Measurements from ENCODE around the gene TESK2.
"Not testable (repeated sequence)": the region's sequence is repeated elsewhere in the genome, so short reads cannot be mapped to it uniquely, and the experiment has no call there.

The TESK2 gene

DNA sequence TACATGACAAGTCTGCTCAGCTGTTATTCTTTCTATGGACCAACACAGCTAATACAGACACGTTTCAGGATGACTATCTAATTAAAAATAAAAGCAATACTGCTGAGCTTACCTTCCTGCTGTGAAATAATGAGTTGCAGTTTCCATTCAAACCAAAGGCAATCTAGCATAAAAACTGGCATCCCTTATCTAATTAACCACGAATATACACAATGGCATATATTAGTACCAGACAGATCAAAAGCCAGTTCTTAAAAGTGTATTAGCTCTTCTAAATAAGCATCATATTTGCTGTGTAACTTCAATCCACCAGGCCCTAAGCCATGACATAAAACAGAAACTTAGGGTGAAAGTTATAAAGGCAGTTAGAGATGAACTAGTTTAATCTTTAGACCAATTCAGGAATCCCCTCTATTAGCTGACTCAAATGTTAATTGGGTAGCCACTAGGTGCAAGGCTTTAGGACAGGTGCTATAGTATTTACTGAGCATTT, 20.6 kb downstream of the TESK2 start:
- no peak for DNase-seq

DNA sequence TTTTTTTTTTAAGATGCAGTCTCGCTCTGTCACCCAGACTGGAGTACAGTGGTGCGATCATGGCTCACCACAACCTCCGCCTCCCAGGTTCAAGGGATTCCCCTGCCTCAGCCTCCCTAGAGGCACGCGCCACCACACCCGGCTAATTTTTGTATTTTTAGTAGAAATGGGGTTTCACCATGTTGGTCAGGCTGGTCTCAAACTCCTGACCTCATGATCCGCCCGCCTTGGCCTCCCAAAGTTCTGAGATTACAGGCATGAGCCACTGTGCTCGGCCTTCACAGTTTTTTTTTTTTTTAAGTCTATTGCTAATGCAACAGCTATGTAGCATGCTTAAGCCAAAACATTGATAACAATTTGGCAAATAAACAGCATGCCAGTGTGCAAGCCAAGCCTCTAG, 23.6 kb downstream of the TESK2 start:
- not testable (repeated sequence) for DNase-seq

DNA sequence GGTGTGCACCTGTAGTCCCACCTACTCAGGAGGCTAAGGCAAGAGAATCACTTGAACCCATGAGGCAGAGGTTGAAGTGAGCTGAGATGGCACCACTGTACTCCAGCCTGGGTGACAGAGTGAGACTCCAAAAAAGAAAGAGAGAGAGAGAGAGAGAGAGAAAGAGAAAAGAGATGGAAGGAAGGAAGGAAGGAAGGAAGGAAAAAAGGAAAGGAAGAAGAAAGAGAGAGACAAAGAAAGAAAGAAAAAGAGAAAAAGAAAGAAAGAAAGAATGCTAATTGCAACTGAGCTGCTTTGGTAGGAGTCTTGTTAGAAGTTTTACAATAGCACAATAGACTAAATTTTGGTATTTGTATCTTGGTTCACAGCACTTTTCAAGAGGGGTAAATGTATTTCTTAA, 25.7 kb downstream of the TESK2 start:
- DNase-seq: no peak

DNA sequence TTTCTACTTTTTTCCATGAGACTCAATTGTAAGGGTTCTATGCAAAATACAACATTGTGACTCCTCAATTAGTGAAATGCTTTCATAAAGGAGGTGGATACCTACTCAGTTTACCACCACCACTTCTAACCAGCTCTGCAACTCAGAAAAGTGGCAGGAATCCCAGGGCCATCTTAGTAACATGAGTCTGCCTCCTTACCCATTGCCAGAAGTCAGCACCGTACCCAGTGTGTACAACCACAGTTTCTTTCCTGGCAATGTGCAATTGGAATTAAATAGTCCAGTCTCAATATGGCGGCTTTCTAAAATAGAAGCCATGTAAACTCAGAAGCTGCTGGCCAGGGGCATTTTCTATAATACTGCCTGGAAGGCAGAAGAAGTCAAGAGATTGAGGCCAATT, 32.1 kb downstream of the TESK2 start:
- no peak for DNase-seq

DNA sequence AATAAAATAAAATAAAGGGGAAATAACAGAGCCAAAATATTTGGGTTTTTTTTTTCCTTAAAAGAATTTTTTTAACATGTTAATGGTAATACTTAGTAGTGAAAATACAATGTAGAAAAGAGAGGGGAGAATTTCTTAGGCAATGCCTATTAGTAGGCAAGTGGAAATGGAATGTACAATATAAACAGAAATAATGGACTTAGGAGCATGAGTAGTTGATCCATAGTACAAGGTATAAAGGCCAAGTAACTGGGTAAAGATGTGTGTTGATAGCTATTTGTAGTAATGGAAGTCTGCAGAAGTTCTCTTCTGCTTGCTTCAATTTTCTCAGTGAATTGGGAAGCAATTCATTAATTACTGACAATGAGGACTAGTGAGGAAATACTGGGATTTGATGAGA, 34.4 kb downstream of the TESK2 start:
- DNase-seq: no peak

DNA sequence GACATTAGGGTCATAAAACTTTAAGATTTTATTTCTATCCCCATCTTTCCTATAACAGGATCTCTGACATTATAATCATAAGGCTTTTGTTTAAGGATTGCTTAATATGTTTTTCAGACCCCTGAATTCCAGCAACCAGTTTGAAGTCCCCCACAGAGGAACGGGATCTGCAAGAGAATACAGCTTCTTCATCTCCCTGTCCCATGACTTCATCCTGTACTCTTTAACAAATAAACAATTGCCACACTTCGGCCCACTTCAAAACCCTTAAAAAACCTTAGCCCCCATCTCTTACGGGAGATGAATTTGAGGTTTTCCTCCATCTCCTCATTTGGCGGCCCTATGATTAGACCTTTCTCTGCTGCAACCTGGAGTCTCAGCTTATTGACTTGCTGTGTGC, 35.8 kb downstream of the TESK2 start:
- DNase-seq: no peak

DNA sequence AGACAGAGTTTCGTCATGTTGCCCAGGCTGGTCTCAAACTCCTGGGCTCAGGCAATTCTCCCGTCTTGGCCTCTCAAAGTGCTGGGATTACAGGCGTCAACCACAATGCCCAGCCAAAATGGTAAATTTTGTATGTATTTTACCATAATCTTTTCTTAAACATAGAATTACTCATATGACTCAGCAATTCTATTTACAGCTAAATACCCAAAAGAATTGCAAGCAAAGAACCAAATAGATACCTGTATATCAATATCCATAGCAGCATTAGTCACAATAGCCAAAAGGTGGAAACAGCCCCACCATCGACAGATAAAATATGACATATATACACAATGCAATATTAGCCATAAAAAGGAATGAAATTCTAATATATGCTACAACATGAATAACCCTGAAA, 36.5 kb downstream of the TESK2 start:
- no peak for DNase-seq

DNA sequence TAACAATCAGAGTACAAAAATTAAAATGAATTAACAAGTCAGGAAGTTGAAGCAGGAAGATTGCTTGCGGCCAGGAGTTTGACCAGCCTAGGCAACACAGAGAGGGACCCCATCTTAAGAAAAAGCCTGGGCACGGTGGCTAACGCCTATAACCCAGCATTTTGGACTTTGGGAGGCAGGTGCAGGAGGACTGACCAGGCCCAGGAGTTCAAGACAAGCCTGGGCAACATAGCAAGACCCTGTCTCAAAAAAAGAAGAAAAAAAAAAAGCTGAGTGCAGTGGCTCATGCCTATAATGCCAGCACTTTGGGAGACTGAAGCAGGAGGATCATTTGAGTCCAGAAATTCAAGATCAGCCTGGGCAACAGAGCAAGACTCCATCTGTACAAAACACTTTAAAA, 38.5 kb downstream of the TESK2 start:
- DNase-seq: no peak

DNA sequence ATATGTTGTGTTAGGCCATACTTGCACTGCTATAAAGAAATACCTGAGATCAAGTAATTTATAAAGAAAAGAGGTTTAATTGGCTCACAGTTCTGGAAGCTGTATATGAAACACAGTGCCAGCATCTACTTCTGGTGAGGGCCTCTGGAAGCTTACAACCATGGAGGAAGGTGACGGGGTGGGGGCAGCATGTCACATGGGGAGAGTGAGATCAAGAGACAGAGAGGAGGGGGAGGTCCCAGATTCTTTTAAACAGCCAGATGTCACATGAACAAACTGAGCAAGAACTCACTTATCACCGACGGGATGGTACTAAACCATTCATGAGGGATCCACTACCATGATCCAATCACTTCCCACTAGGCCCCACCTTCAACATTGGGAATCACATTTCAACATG, 42.6 kb downstream of the TESK2 start:
- no peak for DNase-seq

DNA sequence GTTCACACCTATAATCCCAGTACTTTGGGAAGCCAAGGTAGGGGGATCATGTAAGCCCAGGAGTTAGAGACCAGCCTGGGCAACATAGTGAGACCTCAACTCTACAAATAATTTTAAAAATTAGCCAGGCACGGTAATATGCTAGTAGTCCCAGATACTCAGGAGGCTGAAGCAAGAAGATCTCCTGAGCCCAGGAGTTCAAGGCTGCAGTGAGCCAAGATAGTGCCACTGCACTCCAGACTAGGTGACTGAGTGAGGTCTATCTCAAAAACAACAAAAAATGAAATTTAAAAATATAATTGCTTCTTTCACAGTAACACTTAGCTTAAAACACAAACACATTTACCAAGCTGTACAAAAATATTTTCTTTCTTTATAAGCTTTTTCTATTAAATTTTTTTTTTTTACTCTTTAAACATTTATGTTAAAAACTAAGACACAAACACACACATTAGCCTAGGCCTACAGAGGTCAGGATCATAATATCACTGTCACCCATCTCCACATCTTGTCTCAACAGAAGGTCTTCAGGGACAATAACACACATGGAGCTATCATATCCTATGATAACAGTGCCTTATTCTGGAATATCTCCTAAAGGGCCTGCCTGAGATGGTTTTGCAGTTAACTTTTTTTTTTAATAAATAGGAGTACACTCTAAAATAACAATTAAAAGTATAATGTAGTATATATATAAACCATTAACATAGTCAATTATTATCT, 43.9 kb downstream of the TESK2 start:
- DNase-seq: no peak

DNA sequence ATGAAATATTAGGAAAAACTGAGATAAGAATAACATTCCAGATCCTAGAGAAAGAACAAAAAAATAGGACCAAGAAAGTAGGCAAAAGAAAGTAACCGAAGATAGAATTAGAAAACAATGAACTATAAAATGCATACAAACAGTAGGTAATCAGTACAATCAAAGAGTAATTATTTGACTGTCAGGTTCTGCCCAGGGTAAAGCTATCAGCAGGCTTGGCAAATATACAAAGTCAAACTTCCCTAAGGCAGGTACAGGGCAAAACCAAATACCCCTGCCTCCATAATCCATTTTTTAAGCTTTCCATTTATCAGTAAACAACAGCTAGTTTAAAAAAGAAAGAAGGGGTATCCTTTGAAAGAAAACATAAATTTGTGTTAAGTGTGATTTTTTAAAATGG, 44.4 kb downstream of the TESK2 start:
- DNase-seq: no peak

DNA sequence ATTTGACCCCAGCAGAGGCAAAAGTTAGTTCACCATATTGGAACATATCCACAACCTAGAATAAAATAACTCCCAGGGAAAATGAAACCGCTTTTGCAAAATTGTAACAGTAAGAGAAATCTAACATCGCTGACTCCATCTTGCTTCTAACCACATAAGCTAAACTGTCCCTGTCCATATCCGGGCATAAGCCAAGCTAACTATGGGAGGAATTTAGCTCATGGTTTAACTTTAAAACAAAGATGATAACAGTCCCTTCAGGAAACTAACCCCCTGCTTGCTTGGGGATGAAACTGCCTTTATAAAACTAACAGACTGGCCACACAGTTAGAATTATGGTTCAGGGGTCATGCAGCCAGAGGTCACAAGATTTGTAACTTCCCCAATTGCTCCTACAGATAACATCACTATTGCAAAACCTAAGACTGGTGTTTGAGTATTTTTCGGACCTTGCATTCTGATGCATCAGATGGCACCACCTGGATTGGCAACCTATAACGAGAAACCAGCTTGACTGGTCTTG, 46.3 kb downstream of the TESK2 start:
- DNase-seq: no peak

DNA sequence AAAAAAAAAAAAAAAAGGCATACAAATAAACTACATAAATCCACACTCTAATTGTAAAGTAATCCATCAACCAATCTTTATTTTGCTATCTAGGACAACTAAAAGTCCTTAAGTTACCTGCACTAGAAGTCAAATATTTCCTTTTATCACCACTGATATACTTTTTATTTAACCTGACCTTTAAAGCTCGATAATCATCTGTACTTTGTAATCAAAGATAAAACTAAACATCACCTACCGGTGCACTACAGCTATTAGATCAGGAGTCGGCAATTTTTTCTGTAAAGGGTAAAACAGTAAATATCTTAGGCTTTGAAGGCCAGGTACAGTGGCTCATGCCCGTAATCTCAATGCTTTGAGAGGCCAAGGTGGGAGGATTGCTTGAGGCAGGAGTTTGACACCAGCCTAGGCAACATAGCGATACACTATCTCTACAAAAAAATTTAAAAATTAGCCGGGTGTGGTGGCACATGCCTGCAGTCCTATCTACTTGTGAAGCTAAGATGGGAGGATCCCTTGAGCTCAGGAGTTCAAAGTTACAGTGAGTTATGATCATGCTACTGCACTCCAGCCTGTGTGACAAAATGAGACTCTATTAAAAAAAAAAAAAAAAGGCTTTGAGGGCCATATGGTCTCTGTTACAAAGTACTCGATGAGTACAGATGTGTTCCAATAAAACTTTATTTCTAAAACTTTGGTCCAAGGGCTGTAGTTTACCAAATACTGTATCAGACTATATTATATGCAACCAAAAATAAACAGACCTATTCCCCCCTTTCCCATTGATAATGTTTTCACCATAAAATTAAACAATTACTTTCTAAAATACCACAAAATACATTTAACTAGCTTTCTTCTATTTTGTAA, 47.1 kb downstream of the TESK2 start:
- no peak for DNase-seq

DNA sequence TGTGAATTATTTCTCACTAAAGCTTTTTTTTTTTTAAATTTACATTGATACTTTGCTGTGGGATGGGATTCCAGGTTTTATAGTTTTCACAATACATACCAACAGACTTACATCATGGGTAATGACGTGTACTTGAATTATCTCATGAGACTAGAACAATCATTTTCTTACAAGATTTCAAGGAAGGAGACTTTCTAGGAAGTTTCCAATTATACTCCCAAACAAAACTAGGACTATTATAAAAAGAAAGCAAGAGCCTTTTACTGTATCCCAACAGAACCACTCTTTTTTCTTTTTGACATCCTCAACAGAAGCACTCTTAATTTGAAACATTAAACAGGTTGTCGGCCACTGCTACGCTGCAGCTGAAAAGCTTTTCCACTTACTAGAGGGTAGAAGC, 48.7 kb downstream of the TESK2 start:
- DNase-seq: no peak

DNA sequence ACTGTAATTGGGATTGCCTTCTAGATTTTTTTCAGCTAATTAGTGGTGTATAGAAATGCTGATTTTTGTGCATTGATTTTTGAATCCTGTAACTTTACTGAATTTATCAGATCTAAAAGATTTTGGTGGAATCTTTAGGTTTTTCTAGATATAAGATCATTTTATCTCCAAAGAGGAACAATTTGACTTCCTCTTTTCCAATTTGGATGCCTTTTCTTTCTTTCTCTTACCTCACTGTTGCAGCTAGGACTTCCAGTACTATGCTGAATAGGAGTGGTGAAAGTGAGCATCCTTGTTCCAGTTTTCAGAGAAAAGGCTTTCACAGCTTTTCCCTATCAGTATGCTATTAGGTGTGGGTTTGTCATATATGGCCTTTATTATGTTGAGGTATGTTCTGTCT, 53.6 kb downstream of the TESK2 start:
- DNase-seq: no peak

DNA sequence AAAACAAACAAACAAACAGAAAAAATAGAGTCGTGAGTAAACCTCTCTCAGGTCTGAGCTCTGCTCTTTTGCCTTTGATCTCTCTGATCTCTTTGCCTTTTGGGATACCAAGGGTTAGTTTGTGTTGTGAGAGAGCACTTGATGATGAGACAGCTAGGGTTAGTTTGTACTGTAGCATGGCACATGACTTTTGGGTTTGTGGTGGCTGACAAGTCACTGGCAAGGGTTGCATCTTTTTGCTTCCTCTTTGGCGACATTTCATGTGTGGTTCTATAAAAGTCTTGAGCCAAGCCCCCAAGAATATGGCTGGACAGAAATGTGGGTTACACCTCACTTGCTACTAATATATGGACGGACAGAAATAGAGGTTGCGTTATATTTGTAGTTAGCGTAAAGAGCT, 60.5 kb downstream of the TESK2 start:
- no peak for DNase-seq

DNA sequence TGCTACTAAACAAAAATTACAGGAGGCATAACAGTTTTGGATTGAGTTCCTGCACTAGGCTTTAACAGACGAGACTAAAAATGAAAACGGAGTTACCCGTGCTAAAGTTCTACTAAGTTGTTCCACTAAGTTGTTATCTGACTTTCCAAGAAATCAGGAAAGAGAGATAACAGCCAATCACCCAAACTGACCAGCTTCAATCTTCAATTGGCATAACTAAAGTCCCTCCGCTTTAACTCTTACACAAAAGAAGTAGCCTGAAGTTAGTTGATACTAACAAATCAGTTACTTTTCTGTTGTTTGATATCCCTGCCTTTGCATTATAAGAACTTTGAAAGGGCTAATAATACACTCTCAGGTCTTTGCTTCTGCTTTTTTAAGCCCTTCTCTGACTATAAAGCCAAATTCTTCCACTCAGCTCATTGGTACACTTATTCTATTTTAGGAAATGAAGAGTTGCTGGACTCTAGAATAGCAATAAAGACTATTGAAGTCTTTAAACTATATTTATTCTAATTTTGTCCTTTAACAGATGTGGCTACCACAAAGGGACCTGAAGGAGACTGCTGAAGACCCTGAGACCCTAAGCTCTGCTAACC, 61.3 kb downstream of the TESK2 start:
- DNase-seq: no peak

DNA sequence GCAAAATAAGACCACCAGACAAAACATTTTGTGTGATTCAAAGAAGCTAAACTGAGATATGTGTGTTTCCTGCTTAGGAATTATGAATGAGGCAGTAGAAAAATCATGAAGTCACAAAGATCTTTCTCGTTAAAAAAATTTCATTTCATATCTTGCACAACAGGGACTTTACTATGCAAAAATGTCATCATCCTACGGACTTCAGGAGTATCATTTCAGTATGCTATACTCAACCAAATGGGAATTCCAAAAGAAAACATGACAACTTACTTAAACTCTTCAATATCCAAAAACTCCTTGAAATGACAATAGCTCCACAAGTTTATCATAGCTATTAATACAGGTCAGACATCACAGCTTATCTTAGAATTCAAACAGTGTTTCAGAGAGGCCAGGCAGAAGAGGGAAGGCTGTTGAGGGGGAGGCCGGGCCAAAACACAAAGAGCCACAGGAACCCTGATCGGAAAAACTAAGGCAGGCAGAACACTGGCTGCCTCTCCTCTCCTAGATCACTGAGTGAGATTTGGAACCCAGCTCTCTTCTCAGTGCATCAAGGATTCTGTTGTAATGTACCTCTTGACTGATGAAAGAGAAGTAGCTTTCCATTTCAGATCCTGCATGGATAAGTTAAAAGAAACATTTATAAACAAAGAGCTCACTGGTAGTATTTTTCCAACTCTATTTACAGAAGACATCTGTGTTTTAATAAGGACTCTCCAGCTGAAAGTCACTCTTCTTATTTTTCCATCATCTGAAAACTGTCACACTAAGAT, 66.9 kb downstream of the TESK2 start:
- no peak for DNase-seq

DNA sequence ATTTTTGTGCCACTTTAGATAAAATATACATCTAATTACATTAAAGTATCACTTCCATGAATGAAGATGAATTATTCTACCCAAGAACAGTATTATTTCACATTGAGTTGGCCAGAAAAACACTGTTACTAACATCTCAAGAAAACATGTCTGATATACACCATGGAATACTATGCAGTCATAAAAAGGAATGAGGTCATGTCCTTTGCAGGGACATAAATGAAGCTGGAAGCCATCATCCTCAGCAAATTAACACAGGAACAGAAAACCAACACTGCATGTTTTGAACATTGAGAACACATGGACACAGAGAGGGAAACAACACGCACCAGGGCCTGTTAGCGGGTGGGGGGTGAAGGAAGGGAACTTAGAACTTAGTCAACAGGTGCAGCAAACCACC, 69.0 kb downstream of the TESK2 start:
- DNase-seq: no peak

DNA sequence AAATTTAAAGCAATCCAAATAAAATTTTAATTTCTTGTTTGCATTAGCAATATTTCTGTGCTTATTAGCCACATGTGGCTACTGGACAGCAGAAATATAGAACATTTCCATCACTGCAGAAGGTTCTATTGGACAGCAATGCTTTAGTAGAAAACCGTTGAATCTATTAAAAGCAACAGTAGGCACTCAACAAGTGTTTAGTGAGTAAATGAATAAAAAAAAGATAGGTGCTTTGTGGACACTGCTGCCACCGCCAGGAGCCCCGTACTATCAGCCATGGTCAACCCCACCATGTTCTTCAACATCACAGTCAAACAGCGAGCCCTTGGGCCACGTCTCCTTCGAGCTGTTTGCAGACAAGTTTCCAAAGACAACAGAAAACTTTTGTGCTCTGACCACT, 76.2 kb downstream of the TESK2 start:
- DNase-seq: no peak

DNA sequence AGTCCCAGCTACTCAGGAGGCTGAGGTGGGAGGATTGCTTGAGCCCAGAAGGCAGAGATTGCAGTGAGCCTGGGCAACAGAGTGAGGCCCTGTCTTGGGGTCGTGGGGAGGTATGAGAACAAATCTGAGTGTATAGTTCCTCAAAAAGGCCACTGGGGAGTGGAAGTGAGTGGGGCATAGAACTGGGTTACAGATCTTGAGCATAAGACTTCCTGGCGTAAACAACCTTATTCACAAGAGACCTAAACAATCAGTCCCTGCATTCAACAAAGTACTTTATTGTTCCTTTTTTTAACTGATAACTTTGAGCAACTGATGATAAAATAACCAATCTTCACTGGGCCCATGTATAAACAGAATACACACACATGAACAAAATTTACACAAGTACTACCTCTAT, 78.1 kb downstream of the TESK2 start:
- no peak for DNase-seq

DNA sequence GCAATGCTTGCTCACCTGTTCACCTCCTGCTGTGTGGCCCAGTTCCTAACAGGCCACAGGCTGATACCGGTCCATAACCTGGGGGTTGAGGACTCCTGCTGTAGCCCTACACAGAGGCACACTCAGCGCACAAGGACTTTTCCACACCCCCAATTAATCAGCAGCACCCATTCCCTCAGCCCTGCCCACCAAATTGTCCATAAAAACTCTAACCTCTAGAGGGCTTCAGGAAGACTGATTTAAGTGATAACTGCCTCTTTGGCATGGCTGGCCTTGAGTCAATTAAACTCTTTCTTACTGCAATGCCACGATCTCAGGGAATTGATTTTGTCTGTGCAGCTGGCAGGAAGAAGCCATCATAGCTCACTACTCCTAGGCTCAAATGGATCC, 79.5 kb downstream of the TESK2 start:
- no peak for DNase-seq

Data from NCI-H526 (cell line).